Prostate gland (tissue), 2 donors: Measurements from ENCODE around the gene PON3. TPM values are rescaled to one million over a fixed set of nuclear protein-coding genes. Genes with fewer than 3 reads are reported as not detected.

Experiments used
- DNase-seq: peaks from one replicate; pipeline ENCODE4 v3.0.0-alpha.2; 2019; ENCODE audit warnings: low spot score
- H3K27ac ChIP-seq, 2 donors: fragments of 200-600 bp; sonication (generic); 2 replicates each; pipeline ENCODE4 v1.5.1; 2017 to 2019
- H3K27me3 ChIP-seq: fragments of 200-600 bp; sonication (generic); replicated peaks from 2 replicates; pipeline ENCODE4 v1.5.1; 2019; ENCODE audit not compliant: insufficient read depth
- H3K36me3 ChIP-seq, 2 donors: fragments of 200-600 bp; sonication (generic); 1 replicate in 1 of 2; 2 replicates in 1 of 2; pipeline versions ENCODE4 v1.5.1 to v1.8.1; 2017 to 2019
- H3K4me1 ChIP-seq: fragments of 200-600 bp; sonication (generic); replicated peaks from 2 replicates; pipeline ENCODE4 v1.5.1; 2019
- H3K4me3 ChIP-seq, 2 donors: fragments of 200-600 bp; sonication (generic); 2 replicates each; pipeline ENCODE4 v1.5.1; 2017 to 2019
- H3K9me3 ChIP-seq: fragments of 200-600 bp; sonication (generic); 2 replicates; pipeline ENCODE4 v1.5.1; 2017
- CTCF ChIP-seq, 4 experiments: fragments of 200-600 bp in 2 of 4; fragments of 450-650 bp in 2 of 4; sonication (generic) in 2 of 4; IDR thresholded peaks; 1 replicate in 3 of 4; 2 replicates in 1 of 4; pipeline ENCODE4 v1.5.1; 2016 to 2019; ENCODE audit warnings: antibody characterized with exemption in 4 of 4, mild to moderate bottlenecking in 2 of 4, moderate library complexity in 2 of 4
- POLR2A ChIP-seq: fragments of 450-650 bp; IDR thresholded peaks from one replicate; pipeline ENCODE4 v1.6.1; 2016; ENCODE audit warnings: antibody characterized with exemption, mild to moderate bottlenecking
- POLR2AphosphoS5 ChIP-seq: sonication (generic); formaldehyde crosslinking; IDR thresholded peaks from one replicate; pipeline ENCODE4 v1.6.1; 2017; ENCODE audit warnings: antibody characterized with exemption
- WGBS: methylation state at CpG from one replicate; pipeline ENCODE4 v1.1.5; 2018; 5-methylcytosine and 5-hydroxymethylcytosine counted together
- intact Hi-C: fragments of 100-400 bp; cut with DNase I; formaldehyde crosslinking; loops from one replicate; pipeline ENCODE4 v1.14.2; 2022
- total RNA-seq, 2 donors: library from RNA; depleted of rRNA; stranded (reverse); fragments of >200 nt; gene quantifications; one replicate each; pipeline ENCODE4 v1.1.0, GENCODE V29; 2016

The PON3 gene
- total RNA-seq, 2 donors from 2014 or later, result 1.9 to 9.5 TPM

- no peaks in the 10 kb centered on the region for H3K4me1 ChIP-seq
- H3K27ac ChIP-seq, result no peak overlapping the region
- TF ChIP-seq CTCF (IDR thresholded peaks at IDR 0.05), result no peak
- no peak for TF ChIP-seq POLR2AphosphoS5
- no peak for DNase-seq
- H3K9me3 ChIP-seq, result no peaks in the 10 kb centered on the region
- intact Hi-C loops, result no loop called here
- no peaks in the 10 kb centered on the region for H3K27me3 ChIP-seq
- H3K4me3 ChIP-seq, result no peak overlapping the region
- H3K36me3 ChIP-seq, result no peaks in the 10 kb centered on the region
Observed at GRCh38 chr7:95335093-95335492, 61.1 kb downstream of the PON3 start.

- intact Hi-C loops, result no loop called here
- Histone ChIP-seq H3K4me1 (no peaks in the 10 kb centered on the region), H3K27me3 (no peaks in the 10 kb centered on the region), H3K9me3 (no peaks in the 10 kb centered on the region), H3K4me3 (no peak overlapping the region), H3K27ac (no peak overlapping the region), H3K36me3 (no peaks in the 10 kb centered on the region)
- no peak for DNase-seq
- TF ChIP-seq CTCF (IDR thresholded peaks at IDR 0.05), result no peak
- TF ChIP-seq POLR2A, result no peak
- no peak for TF ChIP-seq POLR2AphosphoS5
Observed at GRCh38 chr7:95334447-95334846, 61.7 kb downstream of the PON3 start.

- Histone ChIP-seq H3K4me1 (no peaks in the 10 kb centered on the region), H3K9me3 (no peaks in the 10 kb centered on the region), H3K27me3 (no peaks in the 10 kb centered on the region), H3K27ac (no peak overlapping the region), H3K4me3 (no peak overlapping the region), H3K36me3 (no peaks in the 10 kb centered on the region)
- intact Hi-C loops, result no loop called here
- WGBS, result 97% methylated on average over 1 of the region's 1 CpG
- TF ChIP-seq POLR2A (no peak), POLR2AphosphoS5 (no peak), CTCF (IDR thresholded peaks at IDR 0.05) (no peak)
- DNase-seq, result no peak
Observed at GRCh38 chr7:95330961-95331337, 65.2 kb downstream of the PON3 start.

DNA sequence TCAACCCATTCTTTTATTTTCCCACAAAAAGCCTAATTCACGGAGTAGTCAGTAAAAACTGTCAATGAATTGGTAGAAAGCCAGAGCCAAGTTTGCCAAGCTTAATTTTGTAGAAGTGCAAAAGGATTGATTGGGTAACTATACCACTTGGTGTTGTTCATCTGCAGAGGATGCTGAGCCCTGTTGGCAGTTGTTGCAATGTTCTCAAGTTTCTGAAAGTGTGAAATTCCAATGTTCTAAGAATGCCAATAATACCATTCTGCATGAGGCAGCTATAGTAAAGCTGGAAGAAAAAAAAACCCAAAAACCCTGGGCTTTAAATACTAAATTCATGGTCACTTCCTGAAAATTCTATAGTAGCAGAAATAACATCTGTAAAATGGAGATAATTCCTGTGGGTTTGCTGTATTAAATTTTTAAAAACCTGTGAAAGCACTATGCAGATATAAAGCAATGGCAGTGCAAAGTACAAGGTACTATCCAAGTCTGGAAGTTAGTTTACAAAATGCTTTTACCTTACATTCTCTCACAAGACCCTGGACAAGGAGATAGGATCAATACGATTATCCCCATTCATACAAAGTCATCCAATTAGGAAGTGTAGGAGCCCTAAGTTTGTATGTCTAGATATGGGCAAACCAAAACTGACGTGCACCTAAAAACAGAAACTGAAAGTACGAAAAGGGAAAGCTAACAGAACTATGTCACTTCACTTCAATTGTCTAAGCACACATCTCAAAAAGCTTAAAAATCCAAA lies 65.8 kb downstream of the PON3 start:
- WGBS, result 30% methylated on average over 4 of the region's 4 CpGs
- intact Hi-C loops, result no loop called here
- no peaks in the 10 kb centered on the region for H3K27me3 ChIP-seq
- DNase-seq, result no peak
- H3K4me1 ChIP-seq, result no peaks in the 10 kb centered on the region
- H3K27ac ChIP-seq, result no peak overlapping the region
- no peaks in the 10 kb centered on the region for H3K9me3 ChIP-seq
- no peak overlapping the region for H3K4me3 ChIP-seq
- H3K36me3 ChIP-seq, result no peaks in the 10 kb centered on the region
- no peak for TF ChIP-seq POLR2A

GRCh38 chr7:95327356-95327755 lies 68.8 kb downstream of the PON3 start:
- Histone ChIP-seq H3K36me3 (no peaks in the 10 kb centered on the region), H3K27me3 (no peaks in the 10 kb centered on the region), H3K9me3 (no peaks in the 10 kb centered on the region), H3K27ac (no peak overlapping the region), H3K4me3 (no peak overlapping the region), H3K4me1 (no peaks in the 10 kb centered on the region)
- DNase-seq, result no peak
- intact Hi-C loops, result no loop called here
- 74% methylated on average over 3 of the region's 3 CpGs for whole genome bisulfite sequencing
- TF ChIP-seq POLR2A (no peak), CTCF (IDR thresholded peaks at IDR 0.05) (no peak), POLR2AphosphoS5 (no peak)
